ENCODE results near the gene IGSF11. TPM values are rescaled to one million over a fixed set of nuclear protein-coding genes. Genes with fewer than 3 reads are reported as not detected.

The IGSF11 gene
- total and polyA plus RNA-seq, 7 donors = 0.85 to 18.2 (median 8.3) TPM; not detected in 2

GRCh38 chr3:119015942-119016341 lies 18.7 kb downstream of the IGSF11 start:
- WGBS, 2 donors = 60 to 69% methylated on average over 2 of the region's 2 CpGs
- Histone ChIP-seq H3K27me3 (no peaks in the 10 kb centered on the region), H3K4me1 (peaks cover 0 to 52% (median 4%) of the 10 kb centered on the region in 4 donors), H3K27ac (no peak overlapping the region), H3K9me3 (no peaks in the 10 kb centered on the region), H3K36me3 (no peaks in the 10 kb centered on the region), H3K4me3 (no peak overlapping the region)
- no peak for DNase-seq
- intact Hi-C loops (cut with DNase I) = no loop called here
- no peak for TF ChIP-seq EP300 (IDR thresholded peaks at IDR 0.05)
- TF ChIP-seq POLR2A (IDR thresholded peaks at IDR 0.05) = no peak
- TF ChIP-seq POLR2AphosphoS5 (IDR thresholded peaks at IDR 0.05) = no peak
- no peak for TF ChIP-seq CTCF (IDR thresholded peaks at IDR 0.05)

- WGBS, 2 donors = 50 to 51% methylated on average over 3 of the region's 3 CpGs
- no peaks in the 10 kb centered on the region for H3K27me3 ChIP-seq
- H3K4me3 ChIP-seq = no peak overlapping the region
- peaks cover 0 to 32% (median 2%) of the 10 kb centered on the region in 4 donors for H3K4me1 ChIP-seq
- no peak for TF ChIP-seq CTCF (IDR thresholded peaks at IDR 0.05)
- no peak for TF ChIP-seq POLR2A (IDR thresholded peaks at IDR 0.05)
- no peak for TF ChIP-seq POLR2AphosphoS5 (IDR thresholded peaks at IDR 0.05)
- no peak for TF ChIP-seq EP300 (IDR thresholded peaks at IDR 0.05)
- DNase-seq = no peak
- H3K27ac ChIP-seq = peak overlapping the region in 3 of 4 donors; percentile 19 to 31 (median 29)
- H3K9me3 ChIP-seq = no peaks in the 10 kb centered on the region
- H3K36me3 ChIP-seq = no peaks in the 10 kb centered on the region
- intact Hi-C loops (cut with DNase I) = no loop called here
These were observed 20.7 kb downstream of the IGSF11 start for GRCh38 chr3:119013951-119014350.

GRCh38 chr3:119011528-119011927 lies 23.1 kb downstream of the IGSF11 start:
- WGBS, 2 donors = 92 to 96% methylated on average over 1 of the region's 1 CpG
- DNase-seq = no peak
- H3K27ac ChIP-seq = peak overlapping the region in 2 of 4 donors; percentile 56 to 68
- H3K27me3 ChIP-seq = no peaks in the 10 kb centered on the region
- no peak for TF ChIP-seq EP300 (IDR thresholded peaks at IDR 0.05)
- no peak for TF ChIP-seq CTCF (IDR thresholded peaks at IDR 0.05)
- no peak for TF ChIP-seq POLR2A (IDR thresholded peaks at IDR 0.05)
- no peak for TF ChIP-seq POLR2AphosphoS5 (IDR thresholded peaks at IDR 0.05)
- no peaks in the 10 kb centered on the region for H3K36me3 ChIP-seq
- peaks cover 0 to 22% (median 2%) of the 10 kb centered on the region in 4 donors for H3K4me1 ChIP-seq
- intact Hi-C loops (cut with DNase I) = no loop called here
- no peaks in the 10 kb centered on the region for H3K9me3 ChIP-seq
- H3K4me3 ChIP-seq = no peak overlapping the region

- WGBS, 2 donors = 33 to 61% methylated on average over 2 of the region's 2 CpGs
- Histone ChIP-seq H3K27ac (no peak overlapping the region), H3K36me3 (no peaks in the 10 kb centered on the region), H3K4me3 (no peak overlapping the region), H3K9me3 (no peaks in the 10 kb centered on the region), H3K27me3 (no peaks in the 10 kb centered on the region), H3K4me1 (peaks cover 0 to 6% (median 0%) of the 10 kb centered on the region in 4 donors)
- no peak for DNase-seq
- intact Hi-C loops (cut with DNase I) = no loop called here
- TF ChIP-seq CTCF (IDR thresholded peaks at IDR 0.05) (no peak), POLR2AphosphoS5 (IDR thresholded peaks at IDR 0.05) (no peak), EP300 (IDR thresholded peaks at IDR 0.05) (no peak), POLR2A (IDR thresholded peaks at IDR 0.05) (no peak)
These were observed 37.5 kb downstream of the IGSF11 start for GRCh38 chr3:118997190-118997589.

GRCh38 chr3:118991775-118992174 lies 42.9 kb downstream of the IGSF11 start:
- Histone ChIP-seq H3K4me3 (no peak overlapping the region), H3K27me3 (no peaks in the 10 kb centered on the region), H3K27ac (peak overlapping the region; percentile 57 to 71 (median 62)), H3K36me3 (no peaks in the 10 kb centered on the region), H3K4me1 (peaks cover 0 to 43% (median 35%) of the 10 kb centered on the region in 4 donors), H3K9me3 (no peaks in the 10 kb centered on the region)
- TF ChIP-seq POLR2A (IDR thresholded peaks at IDR 0.05) (no peak), CTCF (IDR thresholded peaks at IDR 0.05) (no peak), POLR2AphosphoS5 (IDR thresholded peaks at IDR 0.05) (peak; percentile 51 to 78 (median 58)), EP300 (IDR thresholded peaks at IDR 0.05) (peak in 2 of 4 donors; percentile 26 to 61)
- WGBS, 2 donors = 77 to 78% methylated on average over 3 of the region's 3 CpGs
- intact Hi-C loops (cut with DNase I) = no loop called here
- no peak for DNase-seq
